ENCODE measurements around the gene TIE1.

The TIE1 gene

GRCh38 chr1:43274125-43274803 lies 26.5 kb upstream of the TIE1 start:
- DNase-seq = peak; percentile 31

DNA sequence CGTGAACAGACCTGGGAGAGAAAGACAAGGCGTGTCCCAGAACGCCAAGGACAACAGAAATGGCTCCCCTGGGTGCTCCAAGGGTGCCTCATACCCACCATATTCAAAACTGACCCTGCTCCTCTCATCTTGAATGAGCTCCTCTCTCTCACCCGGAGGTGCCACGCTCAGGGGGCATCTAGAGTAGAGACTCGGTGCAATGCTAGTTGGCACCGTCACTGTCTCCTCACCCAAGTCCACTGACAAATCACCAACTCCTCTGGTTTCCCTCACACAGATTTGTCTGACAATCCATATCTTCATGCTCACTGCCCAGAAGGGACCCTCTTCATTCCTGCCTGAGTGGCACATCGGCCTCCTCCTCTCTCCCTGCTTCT lies 26.0 kb upstream of the TIE1 start:
- DNase-seq = no peak

GRCh38 chr1:43275826-43276620 lies 24.8 kb upstream of the TIE1 start:
- no peak for DNase-seq

GRCh38 chr1:43276673-43277072 lies 24.1 kb upstream of the TIE1 start:
- DNase-seq = no peak

DNA sequence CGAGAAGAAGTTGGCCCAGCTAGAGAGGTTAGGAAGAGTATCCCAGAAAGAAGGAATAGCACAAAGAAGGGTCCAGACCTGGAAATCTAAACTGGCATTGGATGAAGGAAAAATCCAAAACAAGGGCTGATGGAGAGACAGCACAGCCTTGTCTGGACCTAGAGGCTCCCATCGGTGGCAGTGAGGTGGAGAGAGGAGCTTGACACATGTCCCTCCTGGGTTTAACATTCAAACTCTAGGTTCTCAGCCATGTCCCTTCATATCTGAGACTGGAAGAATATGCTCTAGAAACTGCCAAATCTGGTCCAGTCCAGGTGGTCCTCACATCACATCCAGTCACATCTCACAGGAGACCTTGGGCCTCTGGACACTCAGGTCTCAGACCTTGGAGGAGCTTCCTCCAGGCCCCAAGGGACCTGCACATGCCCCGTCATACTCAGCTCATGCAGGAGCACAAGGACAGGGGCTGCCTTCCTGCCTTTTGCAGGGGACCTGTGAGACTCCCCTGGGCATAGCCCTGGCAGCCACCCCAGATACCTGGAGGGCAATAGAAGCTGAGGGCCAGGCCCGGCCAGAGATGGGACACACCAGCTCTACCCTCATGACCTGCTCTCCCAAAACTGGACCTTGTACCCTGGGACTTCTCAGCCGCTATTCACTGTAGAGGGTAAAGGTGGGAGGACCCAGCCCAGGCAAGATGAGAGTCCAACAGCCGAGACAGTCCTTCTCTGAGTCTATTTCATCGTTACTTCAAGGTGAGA lies 23.5 kb upstream of the TIE1 start:
- no peak for DNase-seq

GRCh38 chr1:43279161-43279560 lies 21.6 kb upstream of the TIE1 start:
- DNase-seq = no peak

DNA sequence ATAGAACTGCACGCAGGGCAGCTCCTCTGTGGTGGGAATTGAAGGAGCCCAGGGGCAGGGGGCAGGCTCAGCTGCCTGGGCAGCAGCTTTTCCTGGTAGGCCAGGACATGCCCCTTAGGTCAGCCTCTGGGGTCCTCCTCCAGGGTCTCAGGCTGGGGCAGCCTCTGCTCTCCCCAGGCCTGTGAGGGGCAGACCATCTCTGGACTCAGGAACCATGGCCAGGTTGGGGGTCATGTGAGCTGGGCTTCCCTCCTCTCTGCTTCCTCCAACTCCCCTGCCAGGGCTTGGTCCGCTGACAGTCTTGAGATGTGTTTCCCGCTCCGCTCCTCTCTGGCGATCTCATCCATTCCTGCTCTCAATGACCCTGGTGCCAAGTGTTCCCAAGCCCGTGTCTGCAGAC lies 21.1 kb upstream of the TIE1 start:
- no peak for DNase-seq

DNA sequence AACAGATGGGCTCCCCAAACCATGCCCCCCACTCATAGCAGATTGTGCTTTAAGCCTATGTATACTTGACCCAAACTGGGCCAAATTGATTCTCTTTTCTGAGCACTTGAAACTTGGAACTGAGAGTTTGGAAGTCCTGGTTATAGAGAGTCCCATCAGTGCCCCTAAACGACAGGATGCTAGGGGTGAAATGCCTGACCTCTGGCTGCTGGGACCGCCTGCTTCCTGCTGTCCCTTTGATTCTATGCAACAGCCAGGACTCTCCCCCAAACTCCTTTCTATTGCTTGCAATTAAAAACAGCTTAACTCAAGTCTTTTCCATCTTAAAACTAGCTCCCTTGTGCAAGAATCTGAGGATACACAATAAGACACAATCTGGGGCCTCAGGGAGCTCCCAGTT lies 20.1 kb upstream of the TIE1 start:
- no peak for DNase-seq

- no peak for DNase-seq
Observed at GRCh38 chr1:43282220-43283195, 18.3 kb upstream of the TIE1 start.

DNA sequence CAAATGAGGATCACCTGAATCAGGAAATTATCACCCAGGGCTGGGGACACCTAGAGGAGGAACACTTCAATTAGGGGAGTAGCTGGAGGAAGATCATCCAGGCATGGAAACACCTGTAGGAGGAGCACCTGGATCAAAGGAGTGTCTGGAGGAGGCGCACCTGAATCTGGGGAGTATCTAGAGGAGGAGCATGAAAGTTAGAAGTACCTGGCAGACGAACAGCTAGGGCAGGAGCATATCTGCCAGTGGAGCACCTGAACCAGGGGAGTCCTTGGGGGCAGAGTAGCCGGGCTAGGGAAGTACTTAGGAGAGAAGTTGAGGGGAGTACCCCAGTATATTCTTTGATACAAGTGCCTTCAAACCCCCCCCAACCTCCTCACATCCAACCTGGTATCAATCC lies 16.7 kb upstream of the TIE1 start:
- no peak for DNase-seq

DNA sequence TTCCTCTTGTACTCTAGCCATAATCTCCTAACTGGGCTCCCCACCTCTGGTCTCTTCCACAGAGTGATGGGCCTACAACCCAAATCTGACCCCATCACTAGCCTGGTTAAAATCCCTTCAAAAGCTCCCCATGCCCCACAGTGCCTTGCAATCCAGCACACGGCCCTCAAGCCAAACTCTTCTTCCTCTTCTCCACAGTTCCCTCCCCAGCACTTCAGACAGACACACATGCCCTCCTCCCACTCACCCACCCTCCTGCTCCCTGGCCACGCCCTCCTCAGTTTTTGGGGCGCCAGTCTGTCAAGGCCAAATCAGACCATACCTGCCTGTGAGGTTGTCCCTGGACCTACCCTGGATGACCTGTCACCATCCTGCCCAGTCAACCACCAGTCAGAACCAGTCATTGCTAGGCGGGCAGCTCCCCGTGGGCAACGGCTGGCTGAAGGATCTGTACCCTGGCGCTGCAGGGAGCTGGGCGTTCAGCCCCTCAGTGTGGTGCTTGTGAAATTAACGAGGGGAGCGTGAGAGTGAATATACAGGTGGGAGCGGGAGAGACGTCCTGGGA lies 16.2 kb upstream of the TIE1 start:
- no peak for DNase-seq

- no peak for DNase-seq
Observed at GRCh38 chr1:43285269-43285990, 15.4 kb upstream of the TIE1 start, which contains the start of gene C1orf210. C1orf210 (minus strand) TSS chr1:43285581; CDS start chr1:43283270, 2,311 bp downstream.

DNA sequence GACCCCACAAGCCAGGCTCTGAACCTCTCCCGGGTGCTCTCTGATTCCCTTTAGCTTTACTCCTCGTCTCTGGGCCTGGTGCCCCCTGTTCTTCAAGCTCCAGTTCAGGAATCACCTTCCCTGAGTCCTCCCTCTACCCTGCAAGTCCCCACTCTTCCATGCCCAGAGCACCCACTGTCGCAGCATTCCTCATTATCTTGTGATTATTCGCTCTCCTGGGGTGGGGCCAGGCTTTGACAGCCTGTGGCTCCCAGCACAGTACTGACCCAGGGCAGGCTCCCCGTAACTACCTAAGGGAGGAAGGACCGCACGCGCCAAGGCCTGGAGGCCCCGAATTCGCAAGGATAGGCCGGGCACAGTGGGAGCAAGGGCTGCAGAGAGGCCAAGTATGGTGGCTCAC lies 14.7 kb upstream of the TIE1 start:
- DNase-seq = no peak

DNA sequence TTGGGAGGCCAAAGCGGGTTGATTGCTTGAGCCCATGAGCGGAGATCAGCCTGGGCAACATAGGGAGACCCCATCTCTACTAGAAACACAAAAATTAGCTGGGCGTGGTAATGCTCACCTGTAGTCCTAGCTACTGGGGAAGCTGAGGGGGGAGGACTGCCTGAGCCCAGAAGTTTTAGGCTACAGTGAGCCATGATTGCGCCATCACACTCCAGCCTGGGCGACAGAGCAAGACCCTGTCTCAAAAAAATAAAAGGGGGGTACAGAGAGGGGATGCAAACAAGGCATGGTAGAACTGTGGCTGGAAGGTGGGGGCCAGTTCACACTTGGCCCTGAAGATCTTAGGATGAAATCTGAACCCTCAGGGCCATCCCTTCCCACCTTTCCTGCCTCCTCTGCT lies 14.2 kb upstream of the TIE1 start:
- no peak for DNase-seq

DNA sequence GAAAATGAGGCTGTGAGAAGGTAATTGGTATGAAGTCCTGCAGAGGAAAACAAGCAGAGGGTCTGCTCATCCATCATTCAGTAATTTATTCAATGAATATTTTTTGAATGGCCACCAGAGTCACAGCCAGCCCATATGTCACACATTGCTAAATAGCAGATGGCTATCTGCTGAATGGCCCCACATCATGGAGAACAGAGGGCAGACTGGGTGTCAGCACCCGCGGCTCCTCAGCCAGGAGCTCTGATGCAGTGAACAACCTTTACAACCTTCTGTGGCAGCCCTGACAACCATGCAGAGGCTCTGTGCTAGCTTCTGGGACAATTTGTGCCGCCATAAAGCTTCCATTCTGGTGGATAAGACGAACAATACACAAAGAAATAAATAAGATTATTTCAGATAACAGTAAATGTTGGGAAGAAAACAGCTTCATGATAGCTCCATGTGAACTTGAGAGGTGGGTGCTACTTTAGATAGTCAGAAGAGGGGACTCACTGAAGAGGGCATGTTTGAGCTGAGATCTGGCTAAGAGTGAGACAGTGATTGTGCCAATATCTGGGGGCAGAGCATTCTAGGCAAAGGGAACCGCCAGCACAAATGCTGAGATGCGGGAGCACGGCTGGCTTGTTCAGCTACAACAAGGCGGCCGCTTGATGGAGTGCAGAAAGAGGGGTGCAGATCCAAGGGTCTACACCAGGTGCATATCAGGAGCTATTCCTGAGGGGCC lies 12.6 kb upstream of the TIE1 start:
- no peak for DNase-seq

GRCh38 chr1:43288785-43289706 lies 11.7 kb upstream of the TIE1 start:
- DNase-seq = no peak

DNA sequence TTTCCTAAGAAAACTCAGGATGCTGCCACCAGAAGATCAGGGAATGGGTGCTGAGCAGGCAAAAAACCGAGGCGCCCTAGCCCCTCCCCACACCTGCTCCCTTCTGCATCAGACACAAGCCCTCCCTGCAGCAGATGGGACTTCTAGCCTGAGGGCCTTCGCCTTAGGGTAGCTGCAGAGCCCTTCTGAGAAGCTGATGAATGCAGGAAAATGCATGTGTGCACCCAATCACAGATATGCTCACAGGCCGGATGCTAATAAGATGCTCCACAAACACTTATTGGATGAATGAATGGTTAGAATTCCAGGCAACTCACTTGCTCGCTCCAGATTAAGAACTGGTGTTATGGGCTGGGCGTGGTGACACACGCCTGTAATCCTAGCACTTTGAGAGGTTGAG lies 8.6 kb upstream of the TIE1 start:
- DNase-seq = no peak

- no peak for DNase-seq
Observed at GRCh38 chr1:43292679-43293078, 8.1 kb upstream of the TIE1 start.

- no peak for DNase-seq
Observed at GRCh38 chr1:43293176-43293575, 7.6 kb upstream of the TIE1 start.
